ENCODE data around the gene GP1BA.

The GP1BA gene

DNA sequence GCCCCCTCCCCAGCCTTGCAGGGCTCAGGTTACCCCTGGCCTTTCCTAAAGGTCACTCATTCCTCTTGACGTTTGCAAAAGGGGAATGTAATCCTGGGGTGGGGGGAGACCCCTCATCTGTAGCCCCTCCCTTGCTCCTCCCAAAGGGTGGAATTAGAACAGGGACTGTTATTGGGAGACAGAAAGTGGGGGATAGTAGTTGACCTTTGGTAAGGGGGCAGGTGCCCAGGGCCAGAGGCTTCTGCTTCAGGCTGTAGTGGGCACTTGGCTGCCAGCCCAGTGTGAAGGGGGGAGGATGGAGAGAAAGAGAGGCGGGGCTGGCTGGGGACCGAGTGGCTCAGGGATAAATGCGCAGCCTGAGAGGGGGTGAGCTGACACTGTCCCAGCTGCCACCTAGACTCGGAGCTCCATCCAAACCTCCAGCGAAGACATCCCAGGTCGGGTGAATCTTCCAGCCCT, 18.7 kb downstream of the GP1BA start, which contains the start of gene ENO3:
Gene ENO3 (plus strand): TSS at position 374 of the 459 bp plus-strand sequence. CDS start 711 bp downstream, outside the sequence.
- no peak for DNase-seq (ENCODE audit: low spot score)

DNA sequence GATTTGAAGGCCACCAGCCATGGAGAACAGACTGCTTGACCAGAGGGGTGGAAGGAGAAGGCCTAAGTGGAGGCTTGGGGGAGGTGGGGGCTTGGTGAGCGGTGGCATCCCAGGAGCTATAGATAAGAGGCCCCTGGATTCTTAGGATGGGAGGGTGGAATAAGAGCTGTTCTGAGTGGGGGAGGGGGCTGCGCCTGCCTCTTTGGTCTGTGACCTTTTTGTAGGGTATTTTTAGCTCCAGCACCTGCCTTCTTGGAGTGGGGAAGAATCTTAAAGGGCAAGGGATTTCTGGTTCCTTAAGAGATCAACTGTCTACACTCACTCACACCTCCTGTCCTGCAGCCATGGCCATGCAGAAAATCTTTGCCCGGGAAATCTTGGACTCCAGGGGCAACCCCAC, 19.4 kb downstream of the GP1BA start:
- DNase-seq (ENCODE audit: low spot score): no peak

DNA sequence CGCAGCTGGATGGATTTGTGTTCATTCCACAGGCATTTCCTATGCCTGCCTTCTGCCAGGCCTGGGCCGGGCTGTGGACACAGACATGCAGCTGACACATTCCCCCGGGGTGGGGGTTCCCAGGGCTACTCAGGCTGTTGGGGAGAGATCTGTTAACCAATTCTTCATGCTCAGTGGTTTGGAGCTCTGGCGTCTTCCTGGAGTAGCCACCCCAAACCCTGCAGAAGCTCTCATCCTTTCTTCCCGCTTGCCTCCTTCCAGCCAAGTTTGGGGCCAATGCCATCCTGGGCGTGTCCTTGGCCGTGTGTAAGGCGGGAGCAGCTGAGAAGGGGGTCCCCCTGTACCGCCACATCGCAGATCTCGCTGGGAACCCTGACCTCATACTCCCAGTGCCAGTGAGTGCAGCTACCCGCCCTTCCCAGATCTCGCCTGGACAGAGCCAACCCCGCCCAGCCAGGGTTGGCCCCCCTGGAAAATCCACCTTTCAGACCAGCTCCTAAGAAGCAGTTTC, 21.4 kb downstream of the GP1BA start:
- no peak for DNase-seq (ENCODE audit: low spot score)

DNA sequence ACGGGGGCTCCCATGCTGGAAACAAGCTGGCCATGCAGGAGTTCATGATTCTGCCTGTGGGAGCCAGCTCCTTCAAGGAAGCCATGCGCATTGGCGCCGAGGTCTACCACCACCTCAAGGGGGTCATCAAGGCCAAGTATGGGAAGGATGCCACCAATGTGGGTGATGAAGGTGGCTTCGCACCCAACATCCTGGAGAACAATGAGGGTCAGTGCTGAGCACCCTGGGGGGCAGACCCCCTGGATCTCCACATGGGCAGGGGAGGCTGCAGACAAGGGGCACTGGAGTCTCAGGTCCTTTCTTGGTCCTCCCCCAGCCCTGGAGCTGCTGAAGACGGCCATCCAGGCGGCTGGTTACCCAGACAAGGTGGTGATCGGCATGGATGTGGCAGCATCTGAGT, 23.0 kb downstream of the GP1BA start:
- no peak for DNase-seq (ENCODE audit: low spot score)

DNA sequence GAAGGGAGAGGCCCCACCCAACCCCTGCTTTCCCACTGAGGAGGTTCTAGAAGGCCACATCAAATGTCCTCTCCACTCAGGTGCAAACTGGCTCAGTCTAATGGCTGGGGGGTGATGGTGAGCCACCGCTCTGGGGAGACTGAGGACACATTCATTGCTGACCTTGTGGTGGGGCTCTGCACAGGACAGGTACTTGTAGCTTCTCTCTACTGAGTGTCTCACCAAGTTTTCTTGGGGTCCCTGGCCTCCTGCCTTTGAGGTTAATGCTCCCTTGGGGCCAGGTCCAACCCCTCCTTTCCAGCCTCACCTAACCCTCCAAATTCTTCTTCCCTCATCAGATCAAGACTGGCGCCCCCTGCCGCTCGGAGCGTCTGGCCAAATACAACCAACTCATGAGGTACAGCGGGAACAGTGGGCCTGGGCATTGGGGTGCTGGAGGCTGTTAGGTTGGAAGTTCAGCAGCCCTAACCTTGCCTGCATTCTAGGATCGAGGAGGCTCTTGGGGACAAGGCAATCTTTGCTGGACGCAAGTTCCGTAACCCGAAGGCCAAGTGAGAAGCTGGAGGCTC, 24.5 kb downstream of the GP1BA start:
- DNase-seq (ENCODE audit: low spot score): no peak

DNA sequence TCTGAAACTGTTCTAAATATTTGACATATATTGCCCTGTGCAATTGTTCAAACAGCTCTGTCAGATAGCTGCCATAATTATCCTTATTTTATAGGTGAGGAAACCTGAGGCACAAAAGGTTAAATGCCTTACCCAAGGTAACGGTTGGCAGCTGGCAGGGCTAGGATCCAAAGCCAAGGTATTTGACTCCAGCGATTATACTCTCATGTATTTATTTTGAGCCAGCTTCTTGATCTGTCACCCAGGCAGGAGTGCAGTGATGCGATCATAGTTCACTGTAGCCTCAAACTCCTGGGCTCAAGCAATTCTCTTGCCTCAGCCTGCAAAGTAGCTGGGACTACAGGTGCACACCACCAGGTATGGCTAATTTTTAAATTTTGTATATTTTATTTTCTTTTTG, 26.0 kb downstream of the GP1BA start:
- no peak for DNase-seq (ENCODE audit: low spot score)

DNA sequence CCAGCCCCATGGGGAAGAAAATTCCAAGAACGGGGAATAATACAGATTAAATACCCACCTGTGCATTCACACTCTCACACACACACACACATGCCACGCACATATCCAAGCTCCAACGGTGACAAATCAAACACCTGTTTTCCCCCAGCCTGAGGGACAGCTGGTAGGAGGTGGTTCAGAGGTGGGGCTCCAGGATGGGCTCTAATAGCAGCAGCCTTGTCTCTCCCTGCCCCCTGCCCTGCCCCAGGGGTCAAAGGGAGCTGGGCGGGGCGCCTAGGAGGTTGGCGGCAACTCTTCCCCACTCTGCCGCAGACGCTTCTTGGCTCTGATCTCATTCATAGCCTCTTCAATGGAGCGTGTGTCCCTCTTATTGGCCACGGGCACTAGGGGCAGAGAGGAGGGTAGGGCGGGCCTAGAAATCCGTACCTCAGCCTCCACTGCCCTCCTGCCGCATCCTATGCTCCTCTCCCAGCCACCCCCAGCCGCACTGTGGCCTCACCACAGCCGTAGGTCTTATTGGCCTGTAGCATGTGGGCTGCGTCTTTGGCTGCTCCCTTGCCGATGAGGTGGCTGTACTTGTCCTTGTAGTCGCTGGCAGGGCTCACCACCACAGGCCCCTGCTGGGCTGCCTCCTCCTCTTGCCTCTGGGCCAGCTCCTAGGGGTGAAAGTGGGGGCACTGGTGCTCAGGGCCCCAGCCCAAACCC, 27.3 kb downstream of the GP1BA start:
- no peak for DNase-seq (ENCODE audit: low spot score)

DNA sequence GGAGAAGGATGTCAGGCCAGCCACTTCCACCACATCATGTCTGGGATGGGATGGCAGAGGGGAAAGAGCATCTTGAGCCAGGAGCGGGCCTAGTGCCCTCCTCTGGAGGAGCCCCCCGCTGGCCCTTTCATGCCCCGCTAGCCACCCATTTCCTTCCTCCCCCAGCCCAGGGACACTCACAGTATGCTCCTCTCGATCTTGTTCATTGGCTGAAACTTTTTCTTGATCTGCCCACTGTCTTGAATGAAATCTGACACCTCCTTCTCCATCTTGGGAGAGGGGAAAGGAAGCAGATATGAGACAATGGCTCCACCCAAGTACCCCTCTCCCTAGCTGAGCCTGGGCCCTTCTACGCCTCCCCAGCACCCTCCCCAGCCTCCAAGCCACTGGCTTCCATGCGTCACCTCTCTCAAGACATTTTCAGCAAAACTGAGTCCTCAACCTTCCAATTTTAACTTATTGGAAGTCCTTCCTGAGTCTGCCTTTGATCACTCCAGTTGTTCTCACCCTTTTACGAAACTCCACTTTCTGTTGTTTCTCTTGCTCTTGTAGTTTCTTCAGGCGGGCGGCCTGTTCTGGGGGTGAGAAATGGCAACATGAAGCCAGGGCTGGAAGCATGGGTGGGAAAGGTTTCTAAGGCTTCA, 28.3 kb downstream of the GP1BA start:
- DNase-seq (ENCODE audit: low spot score): no peak

DNA sequence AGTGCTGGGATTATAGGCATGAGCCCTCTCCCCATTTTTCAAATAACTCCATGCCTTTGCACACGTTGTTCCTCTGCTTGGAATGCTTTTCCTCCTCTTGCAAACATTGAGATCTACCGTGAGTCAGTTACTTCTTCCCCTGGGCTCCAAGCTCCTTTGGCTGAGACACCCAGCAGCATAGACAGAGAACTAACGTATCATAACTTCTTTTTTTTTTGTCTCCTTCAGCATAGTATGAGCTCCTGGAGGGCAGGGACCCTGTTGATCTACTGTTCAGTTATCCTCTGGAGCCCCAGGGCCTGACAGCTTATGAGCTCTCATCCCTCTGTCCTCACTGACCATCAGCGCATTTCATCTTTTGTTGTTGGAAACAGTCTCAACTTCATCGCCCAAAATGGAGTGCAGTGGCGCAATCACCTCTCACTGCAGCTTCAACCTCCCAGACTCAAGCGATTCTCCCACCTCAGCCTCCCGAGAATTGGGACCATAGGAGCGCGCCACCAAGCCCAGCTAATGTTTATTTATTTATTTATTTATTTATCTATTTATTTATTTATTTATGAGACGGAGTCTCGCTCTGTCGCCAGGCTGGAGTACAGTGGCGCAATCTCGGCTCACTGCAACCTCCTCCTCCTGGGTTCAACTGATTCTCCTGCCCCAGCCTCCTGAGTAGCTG, 33.4 kb downstream of the GP1BA start:
- DNase-seq (ENCODE audit: low spot score): no peak

DNA sequence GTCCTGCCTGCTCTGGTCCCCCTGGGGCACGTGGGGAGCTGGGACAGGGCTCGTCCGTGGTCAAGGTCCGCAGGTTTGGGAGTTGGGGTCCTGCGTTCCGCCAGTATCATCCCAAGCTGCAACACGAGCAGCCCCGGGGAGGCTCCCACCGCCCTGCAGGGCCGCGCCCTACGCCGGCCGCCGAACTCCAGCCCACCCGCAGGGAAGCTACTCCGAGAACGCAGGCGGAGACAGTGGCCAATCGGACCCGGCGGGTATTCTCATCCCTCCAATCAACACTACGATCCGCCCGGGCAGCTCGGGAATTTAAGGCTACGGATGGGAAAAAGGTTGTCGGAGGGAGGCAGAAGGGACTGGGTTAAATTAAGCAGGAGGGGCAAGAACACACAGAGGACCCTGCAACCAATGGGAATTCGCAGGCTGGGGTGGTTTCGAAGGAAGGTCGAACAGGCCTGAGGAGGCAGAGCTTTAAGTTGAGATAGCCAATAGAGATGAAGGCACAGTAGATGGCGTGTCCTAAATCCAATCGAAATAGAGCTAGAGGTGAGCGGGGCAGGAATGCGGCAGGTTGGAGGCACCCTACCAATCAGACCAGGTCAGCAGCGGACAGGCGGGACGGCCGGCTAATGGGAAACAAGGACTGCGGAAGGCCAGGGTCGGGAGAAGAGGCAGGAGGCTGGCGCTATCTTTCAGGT, 34.9 kb downstream of the GP1BA start:
- peak; percentile 94 for DNase-seq (ENCODE audit: low spot score)

DNA sequence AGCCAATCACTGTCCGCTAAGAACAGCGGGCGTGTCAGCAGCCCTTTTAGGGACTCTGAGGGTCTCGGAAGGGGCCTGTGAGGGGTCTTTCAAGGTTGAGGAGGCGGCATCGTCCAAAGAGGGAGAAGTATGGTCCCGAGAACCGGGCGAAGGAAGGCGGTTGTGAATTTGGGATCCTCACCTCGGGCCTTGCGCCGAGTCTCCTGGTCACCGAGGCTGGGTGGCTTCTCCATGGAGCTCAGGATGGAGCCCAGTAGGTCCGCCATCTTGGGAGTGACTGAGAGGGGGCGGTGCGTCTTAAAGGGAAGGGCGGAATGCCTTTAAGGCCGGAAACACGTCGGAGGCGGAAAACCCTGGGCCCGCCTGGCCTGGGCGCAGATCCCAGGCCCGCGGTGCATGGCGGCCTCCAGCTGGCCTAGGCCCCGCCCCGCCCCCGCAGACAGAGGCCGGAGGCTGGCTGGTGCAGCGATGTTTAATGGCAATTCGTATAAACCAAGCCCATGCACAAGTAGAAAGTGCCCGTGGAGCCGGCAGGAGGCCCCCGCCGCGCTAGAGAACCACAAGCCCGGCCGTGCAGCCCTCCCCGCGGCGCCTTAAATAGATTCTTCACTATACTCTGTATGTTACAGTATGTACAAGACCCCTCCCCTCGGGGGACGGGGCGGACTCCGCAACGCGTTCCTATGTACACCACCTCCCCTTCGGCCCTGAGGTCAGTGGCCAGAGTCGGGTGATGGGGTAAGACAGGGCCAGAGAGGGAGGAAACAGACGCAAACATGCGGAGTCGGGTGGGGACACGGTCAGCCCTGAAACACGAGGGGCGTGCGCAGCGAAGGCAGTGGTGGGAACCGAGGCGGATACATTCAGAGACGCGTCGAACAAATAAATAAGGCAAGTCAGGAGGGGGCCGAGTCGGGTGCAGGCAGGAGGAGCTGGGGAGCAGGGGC, 35.7 kb downstream of the GP1BA start, which contains the start of gene SPAG7:
Gene SPAG7 (minus strand): TSS at position 279 of the 947 bp plus-strand sequence. CDS start 13 bp downstream, at position 266.
- DNase-seq (ENCODE audit: low spot score): peak; percentile 95

DNA sequence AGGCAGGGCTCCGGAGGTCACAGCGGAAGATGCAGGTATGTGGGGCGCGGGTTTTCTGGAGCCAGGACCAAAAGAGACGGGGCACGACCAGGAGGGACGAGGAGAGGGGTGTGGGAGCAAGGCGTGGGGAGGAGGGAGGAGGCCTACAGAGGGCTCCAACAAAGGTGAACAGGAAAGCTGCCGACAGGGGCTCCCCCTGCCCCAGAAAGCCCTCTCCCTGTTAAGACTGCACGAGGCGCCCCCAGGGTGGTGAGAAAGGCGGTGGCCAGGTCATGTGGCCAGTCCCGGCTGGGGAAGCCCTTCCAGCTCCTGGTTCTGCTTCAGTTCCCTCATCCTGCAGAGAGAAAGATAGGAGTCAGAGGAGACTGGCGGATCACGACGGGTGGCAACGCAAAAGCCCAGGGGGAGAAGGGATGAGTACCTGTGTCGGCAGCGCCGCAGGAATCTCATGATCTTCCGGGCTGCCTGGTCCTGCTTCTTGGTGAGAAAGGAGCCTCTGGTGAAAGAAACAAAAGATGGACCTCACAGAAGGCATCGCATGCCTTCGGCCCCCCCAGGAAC, 36.5 kb downstream of the GP1BA start:
- DNase-seq (ENCODE audit: low spot score): peak; percentile 45

DNA sequence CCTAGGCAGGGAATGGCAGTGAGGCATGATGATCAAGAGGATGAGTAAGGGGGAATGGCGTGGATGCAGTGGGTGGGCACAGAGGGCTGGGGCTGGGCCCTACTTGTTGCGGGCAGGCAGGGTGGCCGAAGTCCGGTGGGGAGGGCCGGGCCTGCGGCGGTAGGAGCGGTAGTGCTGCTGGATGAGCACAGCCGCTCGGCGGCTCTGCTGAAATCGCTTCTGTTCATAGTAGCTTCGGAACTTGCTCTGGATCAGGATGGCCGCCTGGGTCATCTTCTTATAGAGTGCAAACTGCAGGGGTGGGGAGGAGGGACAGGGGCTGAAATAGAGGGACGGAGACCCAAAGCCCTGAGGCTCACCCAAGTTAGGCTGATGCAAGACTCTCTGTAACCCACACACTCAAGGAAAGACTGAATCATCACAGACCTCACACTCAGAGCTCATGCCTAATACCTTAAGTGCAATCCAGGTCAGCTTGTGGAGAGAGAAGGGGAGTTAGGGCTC, 37.0 kb downstream of the GP1BA start:
- DNase-seq (ENCODE audit: low spot score): no peak

DNA sequence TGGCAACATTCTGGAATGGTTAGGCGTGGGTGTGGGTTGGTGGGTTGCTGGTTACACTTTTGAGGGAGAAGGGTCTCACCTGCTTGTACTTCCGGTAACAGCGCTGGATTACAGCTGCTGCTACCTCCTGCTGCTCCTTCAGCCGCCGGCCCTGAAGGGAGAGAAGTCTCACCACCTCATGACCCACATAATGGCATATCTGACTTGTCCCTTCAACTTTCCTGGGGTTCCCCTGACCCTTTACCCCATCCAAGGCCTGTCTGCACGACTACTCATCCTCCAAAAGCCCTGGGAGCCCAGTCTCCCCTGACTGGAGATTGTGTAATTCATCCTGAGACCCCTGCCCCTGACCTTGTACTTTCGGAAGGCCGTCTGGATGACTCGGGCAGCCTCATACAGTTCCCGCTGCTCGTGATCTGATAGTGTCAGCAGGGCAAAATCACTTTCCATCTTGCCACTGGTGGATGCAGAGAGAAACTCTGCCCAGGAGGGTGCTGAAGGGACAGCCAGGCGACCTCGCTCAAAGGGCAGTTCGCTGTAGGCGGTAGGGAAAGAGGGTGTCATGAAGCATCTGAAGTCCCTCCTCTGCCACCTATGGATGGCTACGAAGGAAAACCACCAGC, 37.6 kb downstream of the GP1BA start:
- no peak for DNase-seq (ENCODE audit: low spot score)

DNA sequence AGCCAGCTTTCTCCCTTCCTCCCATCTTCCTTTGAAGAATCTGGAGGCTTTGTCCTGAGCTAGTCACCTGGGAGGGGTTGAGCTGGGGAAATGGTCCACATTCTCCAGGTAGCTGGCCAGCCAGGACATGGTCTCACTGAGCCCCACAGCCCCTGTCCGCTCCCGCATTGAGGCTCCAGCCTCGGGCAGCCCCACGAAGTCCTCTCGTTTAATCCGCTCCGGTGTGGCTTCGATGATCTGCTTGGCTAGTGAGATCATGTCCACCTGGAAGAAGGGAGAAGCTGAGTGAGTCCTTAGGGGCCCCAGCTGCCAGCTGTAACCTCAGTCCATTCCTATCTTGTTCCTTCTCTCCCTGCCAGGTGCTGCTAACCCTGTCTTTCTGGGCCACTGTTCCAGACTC, 38.2 kb downstream of the GP1BA start:
- no peak for DNase-seq (ENCODE audit: low spot score)

DNA sequence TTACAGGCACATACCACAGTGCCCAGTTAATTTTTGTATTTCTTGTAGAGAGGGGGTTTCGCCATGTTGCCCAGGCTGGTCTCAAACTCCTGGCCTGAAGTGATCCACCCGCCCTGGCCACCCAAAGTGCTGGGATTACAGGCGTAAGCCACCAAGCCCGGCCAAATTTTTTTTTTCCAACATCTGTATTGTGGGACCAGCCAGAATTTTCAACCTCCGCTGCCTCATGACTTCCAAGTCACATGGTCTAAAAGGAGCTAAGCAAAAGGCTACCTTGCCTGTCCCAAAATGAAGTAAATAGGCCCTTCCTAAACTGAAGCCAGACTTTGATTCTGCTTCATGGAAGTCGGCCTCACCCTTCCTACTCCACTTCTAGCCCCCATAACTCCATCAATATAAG, 39.7 kb downstream of the GP1BA start:
- no peak for DNase-seq (ENCODE audit: low spot score)

DNA sequence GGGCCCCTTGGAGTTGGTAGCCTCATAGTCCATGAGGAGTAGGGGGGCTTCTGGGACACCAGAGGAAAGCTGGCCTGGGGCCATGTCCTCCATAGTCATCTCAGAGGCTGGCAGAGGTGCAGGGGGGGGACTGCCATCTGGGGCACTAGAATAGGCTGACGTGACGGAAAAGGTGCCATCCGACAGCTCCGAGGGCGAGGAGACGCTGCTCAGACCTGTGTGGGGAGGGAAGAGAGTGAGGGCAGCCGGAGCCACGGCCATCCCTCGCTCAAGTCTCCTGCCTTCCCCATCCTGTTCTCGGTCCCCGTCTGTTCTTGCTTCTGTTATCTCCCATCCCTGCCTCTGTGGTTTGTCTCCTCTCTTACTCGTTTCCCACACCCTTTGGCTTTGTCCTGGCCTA, 40.2 kb downstream of the GP1BA start:
- no peak for DNase-seq (ENCODE audit: low spot score)

DNA sequence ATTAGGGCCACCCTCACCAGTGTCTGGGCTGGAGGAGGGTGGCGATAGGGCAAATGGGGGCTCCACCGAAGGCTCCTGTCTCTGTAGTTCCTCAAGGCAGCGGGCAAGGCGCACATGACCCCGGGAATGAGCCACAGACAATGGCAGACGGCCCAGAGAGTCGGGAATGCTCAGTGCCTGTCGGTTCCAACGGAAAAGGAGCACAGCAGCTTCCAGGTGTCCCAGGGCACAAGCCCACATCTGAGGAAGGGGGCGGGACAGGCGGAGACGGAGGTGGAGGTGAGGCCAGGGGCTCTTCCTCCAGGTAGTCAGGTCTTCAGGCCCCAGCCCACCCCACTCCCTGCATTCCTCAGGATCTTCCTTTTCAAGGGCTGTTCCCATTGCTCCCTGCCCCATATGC, 40.7 kb downstream of the GP1BA start:
- DNase-seq (ENCODE audit: low spot score): no peak

DNA sequence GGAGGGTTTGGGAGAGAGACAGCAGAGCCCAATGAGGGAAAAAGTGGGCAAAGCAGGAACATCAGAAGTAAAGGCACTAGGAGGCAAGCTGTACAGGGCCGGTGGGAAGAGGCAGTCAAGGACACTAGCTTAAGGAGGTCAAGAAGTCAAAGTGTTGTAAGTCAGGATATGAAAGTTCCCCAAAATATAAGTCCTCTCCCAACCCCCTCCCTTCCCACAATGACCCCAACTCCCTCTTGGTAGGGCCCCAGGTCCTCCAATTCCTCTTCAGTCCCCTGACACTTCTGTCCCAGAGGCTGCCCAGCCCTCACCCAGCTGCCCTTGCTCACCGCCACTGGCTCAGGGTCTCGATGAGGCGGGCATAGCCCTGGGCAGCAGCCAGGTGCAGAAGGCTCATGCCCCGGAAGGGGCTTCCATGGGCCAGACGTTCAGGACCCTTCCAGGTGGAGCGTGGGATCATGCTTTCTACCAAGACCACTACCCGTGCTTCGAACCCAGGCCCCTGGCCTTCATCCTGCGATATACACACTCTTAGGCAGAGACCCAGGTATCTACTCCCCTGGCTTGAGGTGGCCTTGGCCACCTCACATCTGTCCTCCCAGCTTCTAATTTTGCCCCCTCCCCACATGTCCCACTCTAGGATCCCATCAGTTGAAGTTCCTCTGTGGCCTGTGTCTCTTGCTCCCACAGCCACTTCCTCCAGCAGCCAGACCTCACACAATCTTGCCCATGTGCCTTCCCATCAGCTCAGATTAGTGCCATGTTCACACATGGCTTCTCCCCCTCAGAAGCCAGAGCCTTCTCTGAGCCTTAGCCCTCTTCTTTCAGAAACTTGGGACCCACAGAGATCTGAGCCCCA, 41.4 kb downstream of the GP1BA start:
- DNase-seq (ENCODE audit: low spot score): no peak
